HepG2 (cell line): ENCODE data around the gene IL10. TPM values are rescaled to one million over a fixed set of nuclear protein-coding genes. Genes with fewer than 3 reads are reported as not detected.

ENCODE experiments used
- ATAC-seq: fragments of 200-7000 bp; cut with Tn5 transposase; 3 replicates; pipeline ENCODE4 v1.9.1; 2020; ENCODE audit warnings: mild to moderate bottlenecking, moderate library complexity
- BruUV-seq: library from RNA; stranded (reverse); fragments of 400-500 nt; replicated peaks from 2 replicates; lab custom pipeline; 2021; lab: Mats Ljungman, UMichigan
- CTCF ChIA-PET: fragments of 300-600 bp; formaldehyde crosslinking; extraction: SDS; loops from one replicate; lab custom pipeline; 2021; ENCODE audit warnings: low total read pairs, inconsistent platforms, low intra/inter-chr PET ratio; lab: Yijun Ruan, JAX
- POLR2A ChIA-PET: fragments of 350-600 bp; sonication (Branson Sonifier 250); formaldehyde crosslinking; loops from one replicate; lab custom pipeline; 2020; ENCODE audit warnings: antibody characterized with exemption, inconsistent platforms; lab: Yijun Ruan, JAX
- DNase-seq: peaks from one replicate; pipeline ENCODE4 v3.0.0-alpha.2; 2015; ENCODE audit warnings: low spot score
- FAIRE-seq: peaks from 3 replicates; lab custom pipeline; 2011; peaks lifted over from hg19 to GRCh38; lab: Jason Lieb, UNC
- H2AFZ ChIP-seq: one replicate; pipeline ENCODE4 v1.6.1; 2011; ENCODE audit warnings: low read length, inconsistent platforms
- H3K27ac ChIP-seq: fragments of 300-600 bp; 3 replicates; pipeline ENCODE4 v1.8.0; 2011; ENCODE audit warnings: mixed run types, mild to moderate bottlenecking, mixed read lengths, low read length, inconsistent platforms; ENCODE audit not compliant: insufficient read depth; ENCODE audit errors: extremely low read length
- H3K27me3 ChIP-seq, 2 experiments: fragments of 200-600 bp in 1 of 2; 2 replicates in 1 of 2; 3 replicates in 1 of 2; pipeline versions ENCODE4 v1.6.0 to v1.8.0; 2011; ENCODE audit warnings: low read length in 2 of 2, mild to moderate bottlenecking in 2 of 2, moderate library complexity in 2 of 2, inconsistent platforms in 1 of 2; ENCODE audit not compliant: insufficient read depth in 2 of 2, control insufficient read depth in 1 of 2
- H3K36me3 ChIP-seq, 2 experiments: fragments of 200-600 bp in 1 of 2; replicated peaks in 1 of 2; 2 replicates in 1 of 2; 3 replicates in 1 of 2; pipeline versions ENCODE4 v1.5.1 to v1.8.0; 2011; ENCODE audit warnings: low read length in 2 of 2, inconsistent platforms in 1 of 2; ENCODE audit not compliant: insufficient read depth in 2 of 2, control insufficient read depth in 1 of 2
- H3K4me1 ChIP-seq: 2 replicates; pipeline ENCODE4 v1.5.1; 2012; ENCODE audit warnings: low read length, inconsistent platforms; ENCODE audit not compliant: insufficient read depth
- H3K4me2 ChIP-seq: 2 replicates; pipeline ENCODE4 v1.6.0; 2011; ENCODE audit warnings: low read depth, low read length, inconsistent platforms
- H3K4me3 ChIP-seq, 3 experiments: fragments of 200-600 bp in 1 of 3; sonication (generic), shearing (Covaris generic) in 1 of 3; replicated peaks in 1 of 3; 2 replicates each; pipeline ENCODE4 v1.5.1; 2011 to 2016; ENCODE audit warnings: low read length in 3 of 3, inconsistent platforms in 2 of 3, low read depth in 2 of 3, mild to moderate bottlenecking in 2 of 3, control low read depth in 1 of 3, mixed read lengths in 1 of 3; ENCODE audit not compliant: insufficient read depth in 1 of 3
- H3K79me2 ChIP-seq: one replicate; pipeline ENCODE4 v1.6.1; 2011; ENCODE audit warnings: low read length, inconsistent platforms; ENCODE audit not compliant: insufficient read depth
- H3K9ac ChIP-seq: 2 replicates; pipeline ENCODE4 v1.6.0; 2011; ENCODE audit warnings: mild to moderate bottlenecking, low read depth, low read length, inconsistent platforms; ENCODE audit not compliant: insufficient read depth
- H3K9me3 ChIP-seq: 2 replicates; pipeline ENCODE4 v1.5.1; 2012; ENCODE audit warnings: mild to moderate bottlenecking, low read length
- H4K20me1 ChIP-seq: 2 replicates; pipeline ENCODE4 v1.6.0; 2011; ENCODE audit warnings: inconsistent platforms, mild to moderate bottlenecking, low read length, moderate library complexity; ENCODE audit not compliant: insufficient read depth
- ARNT2 ChIP-seq: sonication (generic); formaldehyde crosslinking; IDR thresholded peaks from 2 replicates; pipeline ENCODE4 v1.8.0; 2022; ENCODE audit warnings: mild to moderate bottlenecking, low read depth, missing genetic modification reagents, moderate library complexity
- CCAR2 ChIP-seq: fragments of 200-400 bp; formaldehyde crosslinking; optimal IDR thresholded peaks from 2 replicates; pipeline ENCODE3; 2018; ENCODE audit warnings: low read depth, mild to moderate bottlenecking, low read length, moderate library complexity
- LBX2 ChIP-seq: sonication (generic); formaldehyde crosslinking; IDR thresholded peaks from 2 replicates; pipeline ENCODE4 v1.5.0; 2020; ENCODE audit warnings: missing genetic modification reagents, mild to moderate bottlenecking, borderline replicate concordance
- PBX3 ChIP-seq: sonication (generic); formaldehyde crosslinking; IDR thresholded peaks from 2 replicates; pipeline ENCODE4 v1.8.1; 2023; ENCODE audit warnings: missing genetic modification reagents, inconsistent platforms, borderline replicate concordance
- RORA ChIP-seq: sonication (generic); formaldehyde crosslinking; IDR thresholded peaks from 2 replicates; pipeline ENCODE4 v1.5.0; 2020; ENCODE audit warnings: mild to moderate bottlenecking, missing genetic modification reagents, moderate library complexity
- SMAD9 ChIP-seq: sonication (generic); formaldehyde crosslinking; IDR thresholded peaks from 2 replicates; pipeline ENCODE4 v1.5.1; 2020; ENCODE audit warnings: mild to moderate bottlenecking, missing genetic modification reagents
- ZBTB26 ChIP-seq: IDR thresholded peaks from 2 replicates; pipeline ENCODE4 v1.6.1; 2016; ENCODE audit warnings: missing compliant biosample characterization, missing genetic modification reagents, borderline replicate concordance
- ZBTB37 ChIP-seq: sonication (generic); formaldehyde crosslinking; IDR thresholded peaks from 2 replicates; pipeline ENCODE4 v1.4.0; 2020; ENCODE audit warnings: mild to moderate bottlenecking, missing genetic modification reagents
- ZBTB38 ChIP-seq: sonication (generic); formaldehyde crosslinking; IDR thresholded peaks from 2 replicates; pipeline ENCODE4 v1.5.1; 2020; ENCODE audit warnings: mild to moderate bottlenecking, missing genetic modification reagents
- ZIK1 ChIP-seq: sonication (generic); formaldehyde crosslinking; IDR thresholded peaks from 2 replicates; pipeline ENCODE4 v1.5.0; 2020; ENCODE audit warnings: mild to moderate bottlenecking, low read depth, missing genetic modification reagents, borderline replicate concordance
- ZNF225 ChIP-seq: sonication (generic); formaldehyde crosslinking; IDR thresholded peaks from 2 replicates; pipeline ENCODE4 v1.4.0; 2020; ENCODE audit warnings: mild to moderate bottlenecking, missing genetic modification reagents
- ZNF678 ChIP-seq: sonication (generic); formaldehyde crosslinking; IDR thresholded peaks from 2 replicates; pipeline ENCODE4 v1.4.0; 2020; ENCODE audit warnings: mild to moderate bottlenecking, missing genetic modification reagents
- ZSCAN20 ChIP-seq: sonication (generic); formaldehyde crosslinking; IDR thresholded peaks from 2 replicates; pipeline ENCODE4 v1.4.0; 2020; ENCODE audit warnings: missing genetic modification reagents, mild to moderate bottlenecking, borderline replicate concordance
- ZZZ3 ChIP-seq: sonication (generic); formaldehyde crosslinking; IDR thresholded peaks from 2 replicates; pipeline ENCODE4 v1.4.0; 2020; ENCODE audit warnings: missing genetic modification reagents, mild to moderate bottlenecking, borderline replicate concordance
- WGBS: methylation state at CpG from one replicate; pipeline ENCODE4 v1.1.6; 2017; ENCODE audit warnings: low lambda C conversion rate; 5-methylcytosine and 5-hydroxymethylcytosine counted together
- in situ Hi-C: cut with HindIII; loops from 2 replicates; pipeline ENCODE4 v1.10.0; 2017; ENCODE audit warnings: low pct_unique_long_range_greater_than_20kb; ENCODE audit not compliant: extremely low pct_ligation_motif_present
- intact Hi-C: fragments of 100-400 bp; cut with micrococcal nuclease; formaldehyde crosslinking; loops from one replicate; pipeline ENCODE4 v1.10.0; 2022; ENCODE audit not compliant: unreplicated experiment
- polyA plus RNA-seq, 8 experiments: library from polyadenylated mRNA; depleted of rRNA in 3 of 8; stranded (reverse) in 7 of 8; unstranded in 1 of 8; fragments of >200 nt; fragmentation: Illumina TruSeq in 4 of 8; extraction: Trizol in 4 of 8; gene quantifications; 2 replicates each; pipeline versions ENCODE4 v1.2.1 to v1.2.3, GENCODE V29; 2011 to 2016; ENCODE audit warnings: low read depth in 4 of 8, missing spikeins in 1 of 8, mixed read lengths in 1 of 8; ENCODE audit not compliant: insufficient read depth in 1 of 8
- total RNA-seq, 5 experiments: library from RNA; depleted of rRNA; stranded (reverse); fragments of >200 nt; fragmentation: Illumina TruSeq; extraction: Trizol; gene quantifications; 2 replicates each; pipeline ENCODE4 v1.2.3, GENCODE V29; 2016; ENCODE audit warnings: low read depth in 1 of 5

The IL10 gene
- total and polyA plus RNA-seq, 2 of the 13 experiments (the other 11 are each of a cell fraction or from before 2014, with no cell fraction given) = not detected

- TF ChIP-seq CCAR2 = no peak
- TF ChIP-seq ARNT2 (CRISPR knock-in tag) = no peak
- TF ChIP-seq RORA (CRISPR knock-in tag) = no peak
- TF ChIP-seq ZIK1 (CRISPR knock-in tag) = no peak
- no peak for TF ChIP-seq ZZZ3 (CRISPR knock-in tag)
- TF ChIP-seq ZBTB38 (CRISPR knock-in tag) = no peak
- TF ChIP-seq ZNF678 (CRISPR knock-in tag) = no peak
Measured at GRCh38 chr1:206723462-206723804, 48.9 kb downstream of the IL10 start (continued).

- ATAC-seq = no peak
- H3K4me2 ChIP-seq = no peak overlapping the region
- H3K4me1 ChIP-seq = peaks cover 23% of the 10 kb centered on the region
- H3K4me3 ChIP-seq = no peak overlapping the region
- H2AFZ ChIP-seq = no peak overlapping the region
- no peaks in the 10 kb centered on the region for H3K36me3 ChIP-seq
- H3K9me3 ChIP-seq = no peaks in the 10 kb centered on the region
- no peak for FAIRE-seq
- 93% methylated on average over 15 of the region's 17 CpGs for WGBS
- no peak overlapping the region for H3K27ac ChIP-seq
- CTCF ChIA-PET = no interaction called here
- DNase-seq = no peak
- H4K20me1 ChIP-seq = peaks cover 31% of the 10 kb centered on the region
- in situ Hi-C loops (no loop called here), intact Hi-C loops (no loop called here)
- POLR2A ChIA-PET = no interaction called here
- H3K9ac ChIP-seq = no peak overlapping the region
- peaks cover 23% of the 10 kb centered on the region for H3K79me2 ChIP-seq
- no peaks in the 10 kb centered on the region for H3K27me3 ChIP-seq
- BruUV-seq = no TSS peak
- TF ChIP-seq ZBTB37 (CRISPR knock-in tag) (no peak), PBX3 (CRISPR knock-in tag) (no peak), LBX2 (CRISPR knock-in tag) (no peak), ZBTB26 (CRISPR knock-in tag) (no peak), ZSCAN20 (CRISPR knock-in tag) (no peak), SMAD9 (CRISPR knock-in tag) (no peak), ZNF225 (no peak)
Measured at GRCh38 chr1:206722751-206723461, 49.4 kb downstream of the IL10 start.
